ENCODE data around the gene BMPR1A.
"Not testable (repeated sequence)": the region's sequence is repeated elsewhere in the genome, so short reads cannot be mapped to it uniquely, and the experiment has no call there.

Gene BMPR1A

DNA sequence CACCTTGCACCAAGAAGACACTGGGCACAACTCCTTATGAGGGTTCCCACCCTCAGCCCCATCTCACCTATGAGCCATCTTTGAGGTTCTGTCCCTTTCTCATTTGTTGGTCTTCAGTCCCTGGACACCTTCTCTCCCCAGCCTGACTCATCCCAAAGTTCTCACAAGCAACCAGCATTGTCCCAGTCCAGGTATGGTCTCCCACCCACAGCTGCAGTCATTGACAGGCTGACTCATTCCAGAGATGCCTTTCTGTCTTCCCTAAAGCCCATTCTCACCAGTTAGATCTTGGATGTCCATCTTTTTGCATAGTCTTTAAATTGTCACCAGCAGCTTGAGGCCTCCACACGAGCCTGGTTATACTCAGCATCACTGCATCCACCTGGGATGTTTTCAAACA, 26.7 kb upstream of the BMPR1A start:
- DNase-seq (ENCODE audit: extremely low read depth in 1 of 2, low read depth in 1 of 2) = no peak

DNA sequence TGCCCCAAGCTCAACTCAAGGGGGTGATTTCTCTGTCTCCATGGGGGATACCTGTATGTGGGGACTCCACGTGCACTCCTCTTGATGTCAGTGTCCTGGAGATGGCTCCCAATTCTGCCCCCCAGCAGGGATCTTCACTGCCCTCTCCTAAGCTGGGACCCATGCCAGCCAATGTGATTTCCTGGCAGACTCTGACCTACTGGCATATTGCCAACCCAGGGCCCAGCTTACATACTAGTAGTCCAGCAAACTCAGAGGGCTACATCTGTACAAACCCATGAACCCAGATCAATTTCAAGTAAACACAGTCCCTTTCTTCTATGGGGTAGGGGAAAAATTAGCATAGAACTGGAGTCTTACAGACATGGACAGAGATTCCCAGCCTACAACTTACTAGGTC, 26.2 kb upstream of the BMPR1A start:
- DNase-seq (ENCODE audit: extremely low read depth in 1 of 2, low read depth in 1 of 2) = no peak

DNA sequence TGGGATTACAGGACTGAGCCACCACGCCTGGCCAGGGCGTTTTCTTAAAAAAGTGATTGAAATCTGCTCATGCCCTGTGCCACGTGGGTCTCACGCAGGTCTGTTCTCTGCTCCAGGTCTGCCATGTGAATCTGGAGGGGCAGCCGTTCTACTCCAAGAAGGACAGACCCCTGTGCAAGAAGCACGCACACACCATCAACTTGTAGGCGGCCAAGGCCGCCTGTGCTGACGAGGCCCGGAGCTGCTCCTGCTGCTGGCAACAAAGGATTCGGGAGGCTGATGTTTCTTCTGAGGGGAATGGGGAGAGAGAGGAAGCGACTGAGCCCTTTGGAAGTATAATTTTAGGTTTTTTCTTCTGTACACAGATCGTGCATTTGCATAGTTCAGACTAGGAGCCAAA, 23.6 kb upstream of the BMPR1A start:
- DNase-seq (ENCODE audit: extremely low read depth in 1 of 2, low read depth in 1 of 2) = no peak

DNA sequence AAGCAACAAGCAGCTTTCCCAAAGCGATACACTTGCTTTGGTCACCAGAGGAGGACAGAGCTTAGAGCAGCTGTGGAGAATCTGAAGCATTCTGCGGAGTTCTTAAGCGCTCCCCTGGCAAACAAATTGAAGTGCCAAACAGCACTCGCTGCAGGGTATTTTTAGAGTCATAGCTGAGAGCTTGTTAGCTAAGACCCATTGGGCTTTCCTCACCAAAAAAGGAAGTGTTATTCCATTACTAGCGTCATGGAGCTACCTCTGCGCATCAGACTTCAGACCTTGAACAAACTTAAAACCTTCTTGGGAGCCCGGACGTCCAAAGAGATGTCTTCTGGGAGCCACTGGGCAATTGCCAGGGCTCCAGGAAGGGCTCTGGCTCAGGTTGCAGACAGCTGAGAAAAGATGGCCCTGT, 23.2 kb upstream of the BMPR1A start:
- no peak for DNase-seq (ENCODE audit: extremely low read depth in 1 of 2, low read depth in 1 of 2)

DNA sequence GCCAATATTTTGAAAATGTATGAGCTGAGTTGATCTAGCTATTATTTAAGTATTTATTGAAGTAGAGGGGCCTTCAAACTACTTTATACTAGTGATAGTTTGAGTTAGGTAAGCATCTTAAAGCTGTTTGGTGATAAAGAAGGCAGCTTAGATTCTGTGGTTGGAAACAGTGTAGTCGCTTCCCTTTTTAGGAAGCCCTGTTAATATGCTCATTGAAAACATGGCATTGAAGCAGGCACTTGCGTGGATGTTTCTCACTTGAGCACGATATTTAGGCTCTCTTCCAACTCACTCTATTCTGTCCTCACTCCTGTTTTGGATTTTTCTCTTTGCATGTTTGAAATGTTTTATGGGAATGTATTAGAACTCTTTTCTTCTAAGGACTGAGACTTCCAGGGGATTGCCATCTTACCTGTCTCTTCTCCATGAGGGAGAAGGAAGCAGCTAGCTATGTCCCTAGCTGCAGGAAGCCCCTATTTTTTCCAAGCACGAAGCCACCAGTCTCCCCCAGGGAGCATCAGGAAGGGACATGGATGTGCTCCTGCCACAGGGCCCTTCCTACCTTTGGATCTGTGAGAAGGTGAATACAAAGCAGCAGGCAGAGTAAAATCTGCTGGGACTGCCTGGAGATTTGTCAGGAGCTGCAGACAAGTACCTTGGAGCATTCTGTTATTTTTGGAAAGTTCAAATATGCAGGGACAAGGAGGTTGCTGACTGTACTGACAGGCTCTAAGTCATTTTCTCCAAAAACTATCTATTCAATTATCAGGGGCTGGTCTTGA, 22.0 kb upstream of the BMPR1A start:
- DNase-seq (ENCODE audit: extremely low read depth in 1 of 2, low read depth in 1 of 2) = no peak

DNA sequence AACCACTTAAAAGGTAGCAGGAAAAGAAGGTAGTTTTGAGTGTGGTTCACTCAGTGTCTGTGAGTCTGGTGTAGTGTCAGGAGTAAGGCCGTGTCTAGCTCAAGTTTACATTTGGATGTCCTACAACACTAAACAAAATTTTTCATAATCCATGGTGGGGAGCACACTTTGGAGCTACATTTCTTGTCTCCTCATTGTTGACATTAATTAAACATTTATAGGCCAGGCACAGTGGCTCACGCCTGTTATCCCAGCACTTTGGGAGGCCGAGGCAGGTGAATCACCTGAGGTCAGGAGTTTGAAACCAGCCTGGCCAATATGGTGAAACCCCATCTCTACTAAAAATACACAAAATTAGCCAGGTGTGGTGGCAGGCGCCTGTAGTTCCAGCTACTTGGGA, 21.1 kb upstream of the BMPR1A start:
- DNase-seq (ENCODE audit: extremely low read depth in 1 of 2, low read depth in 1 of 2) = not testable (repeated sequence)

DNA sequence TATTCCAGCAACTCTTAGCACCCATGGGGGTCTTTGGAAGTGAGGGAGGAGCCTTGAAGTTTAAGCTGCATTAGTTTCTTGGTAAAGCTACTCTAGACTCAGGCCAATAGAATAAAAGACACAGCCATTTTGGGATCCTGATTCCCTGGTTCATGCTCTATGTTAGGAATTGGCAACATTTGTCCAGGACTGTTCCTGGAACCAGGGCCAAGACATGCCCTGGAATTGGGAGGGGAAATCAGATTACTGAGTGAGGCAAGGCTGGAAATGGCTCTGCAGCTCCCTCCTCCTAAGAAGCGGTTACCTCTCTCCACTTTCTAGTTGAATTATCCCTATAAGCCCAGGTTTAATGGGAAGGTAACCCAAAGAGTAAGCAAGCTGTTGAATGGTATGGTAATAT, 14.2 kb upstream of the BMPR1A start:
- no peak for DNase-seq (ENCODE audit: extremely low read depth in 1 of 2, low read depth in 1 of 2)

DNA sequence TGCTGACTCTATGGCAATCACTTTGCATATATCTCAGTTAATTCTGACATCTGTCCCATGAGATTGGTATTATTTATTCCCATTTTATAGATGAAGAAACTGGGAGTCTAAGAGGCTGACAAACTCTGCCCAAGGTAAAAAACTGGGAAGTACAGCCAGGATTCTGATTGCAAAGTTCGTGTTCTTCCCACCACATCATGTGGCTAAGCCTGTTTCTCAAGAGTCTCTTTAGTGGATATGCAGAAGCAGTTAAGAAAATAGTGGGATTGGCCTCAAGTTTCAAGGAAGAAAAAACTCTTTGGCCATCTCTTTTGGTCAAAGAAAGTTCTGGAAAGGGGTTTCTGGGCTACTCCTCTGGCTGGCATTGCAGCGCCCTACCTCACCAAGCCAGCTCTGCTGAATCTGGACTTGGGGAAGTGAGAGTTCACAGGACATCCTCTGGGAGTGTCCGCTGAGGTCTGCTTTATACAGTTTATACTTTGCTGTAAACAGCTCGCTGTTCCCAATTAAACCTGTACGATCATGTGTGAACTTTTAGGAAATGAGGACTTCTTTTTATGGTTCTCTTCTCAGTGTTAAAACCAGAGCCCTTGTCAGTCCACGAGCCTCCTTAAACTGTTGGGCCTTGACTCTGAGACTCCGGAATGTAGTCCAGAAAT, 12.2 kb upstream of the BMPR1A start:
- no peak for DNase-seq (ENCODE audit: extremely low read depth in 1 of 2, low read depth in 1 of 2)

DNA sequence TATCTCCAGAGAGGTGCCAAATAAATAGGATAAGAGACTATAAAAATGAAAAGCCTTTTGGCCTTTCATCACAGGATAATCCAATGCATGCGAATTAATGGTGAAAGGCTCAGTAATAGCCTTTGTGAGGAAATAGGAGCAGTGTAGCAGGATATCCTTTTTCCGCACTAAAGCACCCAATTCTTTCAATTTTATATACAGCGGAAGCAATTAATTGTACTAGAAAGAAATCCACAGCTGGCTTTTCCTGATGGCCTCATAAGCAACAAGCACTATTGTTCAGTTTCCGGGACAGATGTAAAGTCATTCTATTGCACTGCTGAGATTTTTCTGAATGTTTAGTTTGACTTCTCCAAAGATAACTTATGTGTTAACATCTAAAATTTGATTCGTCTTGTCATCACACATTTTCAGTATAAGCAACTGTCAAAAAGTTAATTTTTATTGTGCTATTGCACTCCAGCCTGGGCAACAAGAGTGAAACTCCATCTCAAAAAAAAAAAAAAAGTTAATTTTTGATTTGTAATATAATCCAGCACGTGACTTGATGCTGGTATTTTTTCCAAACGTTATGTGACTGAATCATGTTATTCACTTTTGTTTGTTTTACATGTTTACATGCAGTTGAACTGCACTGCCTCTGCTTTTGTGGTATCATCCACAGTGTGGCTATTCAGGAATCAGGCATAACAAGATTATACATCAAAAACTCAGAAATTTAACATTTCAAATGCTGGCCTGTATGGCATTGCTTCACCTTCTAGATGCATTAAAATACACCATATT, 8.4 kb upstream of the BMPR1A start:
- DNase-seq (ENCODE audit: extremely low read depth in 1 of 2, low read depth in 1 of 2) = no peak

DNA sequence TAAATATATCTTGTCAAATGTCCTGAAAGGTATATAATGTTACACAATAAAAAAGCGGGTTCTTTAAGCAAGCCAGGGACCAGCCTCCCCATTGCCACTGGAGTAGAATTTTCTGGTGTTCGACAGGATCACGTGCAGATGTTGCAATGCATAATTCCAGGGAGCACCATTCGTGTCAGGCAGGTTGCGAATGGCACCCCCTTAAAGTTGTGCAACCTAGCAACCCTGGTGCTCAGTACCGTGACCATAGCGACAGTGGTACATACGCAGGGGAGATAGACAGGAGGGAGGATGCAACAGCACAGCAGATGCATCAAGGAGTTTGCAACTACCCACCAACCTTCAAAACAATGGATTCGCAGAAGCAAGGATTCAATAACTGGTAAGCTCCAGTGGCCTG, 6.6 kb upstream of the BMPR1A start:
- DNase-seq (ENCODE audit: extremely low read depth in 1 of 2, low read depth in 1 of 2) = no peak

DNA sequence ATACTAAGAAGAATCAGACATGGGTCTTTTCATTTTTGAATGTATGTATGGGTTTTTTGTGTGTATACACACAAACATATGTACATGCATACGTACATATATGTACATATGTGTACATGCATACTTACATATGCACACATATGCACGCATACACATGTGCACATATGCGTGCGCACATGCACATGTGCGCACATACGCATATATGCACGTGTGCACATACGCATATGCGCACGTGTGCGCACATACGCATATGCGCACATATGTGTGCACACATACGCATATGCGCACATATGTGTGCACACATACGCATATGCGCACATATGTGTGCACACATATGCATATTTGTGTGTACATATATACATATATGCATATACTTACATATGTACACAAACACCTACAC, 4.9 kb upstream of the BMPR1A start:
- DNase-seq (ENCODE audit: extremely low read depth in 1 of 2, low read depth in 1 of 2) = no peak

DNA sequence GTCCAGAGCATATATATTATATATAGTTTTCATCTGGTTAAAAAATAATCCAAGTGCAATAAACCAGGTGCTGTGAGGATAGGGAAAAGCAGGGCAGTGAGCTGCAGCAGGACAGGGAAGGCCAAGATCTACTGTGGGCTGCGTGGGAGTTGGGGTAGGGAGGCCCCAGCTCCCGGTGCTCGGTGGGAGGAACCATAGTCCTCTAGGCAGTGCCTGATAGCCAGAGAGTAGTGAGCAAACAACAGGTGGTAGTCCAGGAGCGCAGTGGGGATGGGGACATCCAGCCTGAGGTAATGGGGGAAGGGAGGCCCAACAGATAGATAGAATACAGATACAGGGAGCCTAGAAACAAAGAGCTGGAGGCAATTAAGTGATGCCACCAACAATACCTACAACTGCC, 4.1 kb upstream of the BMPR1A start:
- DNase-seq (ENCODE audit: extremely low read depth in 1 of 2, low read depth in 1 of 2) = no peak

DNA sequence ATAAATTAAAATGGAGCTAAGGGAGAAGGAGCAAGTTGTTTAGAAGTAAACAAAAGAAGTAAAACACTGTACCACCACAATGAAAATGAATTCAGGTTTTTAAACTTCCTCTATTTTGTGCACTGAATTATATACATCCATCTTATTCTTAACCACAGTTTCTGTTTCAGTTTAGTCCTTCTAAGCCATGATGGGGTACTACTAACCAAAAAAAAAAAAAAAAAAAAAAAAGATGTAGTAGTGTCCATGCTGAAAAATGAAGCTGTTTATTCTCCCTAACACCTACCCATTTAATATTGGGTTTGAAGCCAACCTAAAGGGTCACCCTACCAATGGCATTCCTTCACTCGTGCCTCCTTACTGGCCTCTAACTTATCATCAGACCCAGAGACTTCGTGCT, 3.4 kb upstream of the BMPR1A start:
- DNase-seq (ENCODE audit: extremely low read depth in 1 of 2, low read depth in 1 of 2) = no peak

DNA sequence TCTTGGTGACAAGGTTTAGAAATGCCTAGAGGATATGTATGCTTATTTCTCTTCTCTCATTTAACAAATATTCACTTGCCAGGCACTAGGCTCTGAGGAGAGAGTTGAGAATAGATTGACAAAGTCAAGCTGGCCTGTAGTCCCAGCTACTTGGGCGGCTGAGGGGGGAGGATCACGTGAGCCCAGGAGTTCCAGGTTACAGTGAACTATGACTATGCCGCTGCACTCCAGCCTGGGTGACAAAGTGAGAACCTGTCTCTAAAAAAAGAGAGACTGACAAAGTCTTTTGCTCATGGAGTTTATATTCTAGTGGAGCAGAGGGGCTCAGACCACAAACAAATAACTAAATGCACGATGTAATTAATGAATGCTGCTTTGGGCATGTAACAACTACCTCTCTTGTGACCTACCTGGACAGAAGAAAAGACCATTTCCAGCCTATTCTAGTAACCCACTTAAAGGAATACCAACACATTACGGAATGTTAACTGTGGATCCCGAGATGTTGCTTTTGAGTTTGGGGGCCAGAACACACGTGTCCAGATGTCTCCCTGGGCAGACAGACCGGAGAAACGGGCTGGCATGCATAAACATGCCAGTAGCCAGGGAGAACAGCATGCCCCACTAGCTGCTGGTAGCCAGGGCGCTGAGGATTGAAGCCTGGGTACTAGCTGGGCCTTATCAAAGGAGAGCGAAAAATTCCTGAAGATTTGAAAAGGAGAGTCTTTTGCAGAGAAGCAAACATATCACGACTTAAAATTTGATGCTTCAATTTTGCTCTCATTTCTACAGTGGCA, 2.6 kb upstream of the BMPR1A start:
- DNase-seq (ENCODE audit: extremely low read depth in 1 of 2, low read depth in 1 of 2) = no peak

DNA sequence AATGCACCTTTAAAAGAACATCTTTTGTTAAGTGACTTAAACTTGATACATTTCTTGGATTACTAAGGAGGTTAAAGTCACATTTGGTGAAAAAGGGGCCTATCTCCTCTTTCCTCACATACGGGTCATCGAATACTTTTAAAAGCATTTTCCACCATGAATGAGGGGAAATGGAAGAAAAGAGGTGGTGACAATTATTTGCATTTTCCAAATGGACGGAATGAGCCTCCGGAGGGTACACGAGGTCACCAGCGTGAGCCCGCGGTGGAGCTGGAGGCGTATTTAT, 1.0 kb upstream of the BMPR1A start:
- DNase-seq (ENCODE audit: extremely low read depth in 1 of 2, low read depth in 1 of 2) = no peak

DNA sequence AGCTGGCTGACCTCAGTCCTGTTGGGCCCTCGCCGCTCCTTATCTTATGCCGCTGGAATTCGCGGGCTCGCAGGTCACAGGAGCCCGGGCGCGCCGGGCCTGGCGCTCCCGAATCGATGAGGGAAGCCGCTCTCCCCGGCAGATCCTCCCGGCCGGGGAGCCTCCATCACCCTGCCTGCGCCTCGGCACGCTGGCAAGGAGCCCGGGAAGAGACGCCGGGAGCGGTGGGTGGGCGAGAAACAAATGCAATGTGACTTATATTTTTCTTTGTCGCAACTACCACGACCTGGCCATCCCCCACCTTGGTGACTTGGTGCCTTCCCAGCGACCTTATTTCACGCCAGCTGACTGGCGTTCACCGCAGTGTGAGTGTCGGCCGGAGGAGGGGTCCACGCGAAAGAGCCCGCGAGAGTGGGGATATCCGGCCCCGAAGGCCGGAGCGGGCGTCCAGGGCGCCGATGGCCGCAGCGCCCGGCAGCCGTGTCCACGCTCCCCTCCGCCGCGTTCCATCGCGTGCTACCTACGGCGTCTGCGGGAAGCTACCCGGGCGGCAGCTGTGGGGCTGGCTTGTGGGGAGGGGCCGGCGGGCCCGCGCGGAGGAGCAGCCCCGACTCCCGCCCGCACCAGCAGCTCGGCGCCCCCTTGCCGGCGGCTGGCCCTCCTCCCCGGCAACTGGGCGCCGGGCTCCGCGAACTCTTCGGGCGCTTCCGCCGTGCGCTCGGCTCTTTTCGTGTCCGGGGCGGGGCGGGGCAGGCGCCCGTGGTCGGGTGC, 494 bp upstream of the BMPR1A start:
- peak; percentile 68 to 74 for DNase-seq (ENCODE audit: extremely low read depth in 1 of 2, low read depth in 1 of 2)

DNA sequence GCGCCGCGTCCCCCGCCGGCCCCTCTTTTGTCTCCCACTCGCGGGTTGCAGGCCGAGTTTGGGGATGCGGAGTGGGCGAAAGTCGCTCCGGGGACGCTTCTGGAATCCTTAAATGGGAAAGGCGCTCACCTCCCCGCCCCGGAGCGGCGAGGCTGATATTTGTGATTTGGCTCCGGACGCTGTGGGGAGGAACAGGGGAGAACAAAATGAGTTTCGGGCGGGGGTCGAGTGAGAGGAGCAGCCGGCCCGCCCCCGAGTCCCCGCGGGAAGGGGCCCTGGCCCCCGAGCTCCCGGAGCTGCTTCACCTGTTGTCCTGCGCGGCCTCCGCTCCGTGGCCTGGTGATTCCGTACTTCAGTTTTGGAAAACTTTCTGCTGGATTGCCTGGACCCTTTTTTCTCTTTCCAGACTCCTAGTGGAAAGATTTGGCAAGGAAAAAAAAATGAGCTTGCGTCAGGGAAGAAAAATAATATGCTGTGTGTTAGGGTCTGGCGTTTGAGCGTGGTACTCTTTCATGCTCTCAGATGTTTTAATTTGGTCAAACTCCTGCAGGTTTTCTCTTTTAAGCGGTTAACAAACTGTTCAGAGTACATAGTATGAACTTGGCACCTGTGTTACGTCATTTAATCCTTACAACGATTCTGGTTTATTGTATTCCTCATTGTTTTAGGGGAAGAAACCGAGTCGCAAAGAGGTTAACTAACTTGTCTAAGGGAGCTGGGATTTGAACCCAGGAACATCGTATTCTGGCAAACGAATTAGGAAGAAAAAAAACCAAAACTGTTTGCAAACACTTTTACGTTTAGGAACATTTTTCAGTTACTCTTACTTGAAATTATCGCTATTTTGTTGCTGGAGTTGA, 924 bp downstream of the BMPR1A start:
- no peak for DNase-seq (ENCODE audit: extremely low read depth in 1 of 2, low read depth in 1 of 2)

DNA sequence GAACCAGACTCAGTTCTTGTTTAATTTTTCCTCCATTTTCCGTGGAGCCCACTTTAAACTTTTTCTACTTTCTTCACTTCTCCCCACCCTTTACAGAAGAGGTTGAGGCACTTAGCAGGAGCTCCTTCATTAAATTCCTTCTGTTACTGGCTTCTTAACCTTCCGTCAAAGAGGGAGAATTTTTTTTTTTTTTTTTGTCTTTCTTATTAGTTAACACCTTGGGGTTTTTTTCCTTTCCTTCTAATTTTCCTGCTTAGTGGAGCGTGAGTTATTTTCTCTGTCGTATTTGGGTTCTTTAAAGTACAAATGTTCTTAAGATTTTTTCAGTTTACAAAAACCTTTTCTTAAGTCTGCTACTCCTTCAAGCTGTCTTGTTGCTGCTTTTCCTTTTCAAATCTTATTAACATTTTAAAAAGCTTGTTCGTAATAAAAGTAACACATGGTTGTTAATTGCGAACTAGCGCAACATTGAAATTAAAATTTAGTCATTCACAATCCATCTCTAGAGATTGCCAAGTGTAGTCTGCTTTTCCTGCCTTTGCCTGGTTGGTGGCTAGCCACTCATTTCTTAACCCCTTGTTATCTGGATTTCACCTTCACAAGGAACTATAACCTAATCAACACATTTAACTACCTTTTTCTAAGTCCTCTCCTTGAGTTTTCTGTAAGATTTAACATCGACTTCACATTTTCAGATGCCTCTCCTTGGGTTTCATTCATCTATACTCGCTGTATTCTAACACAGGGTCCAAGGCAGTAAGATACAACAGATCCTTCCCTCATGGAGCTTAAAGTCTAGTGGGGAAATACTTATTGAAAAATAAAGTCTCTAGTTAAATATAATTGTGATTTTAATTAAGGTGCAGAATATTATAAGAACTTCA, 2.0 kb downstream of the BMPR1A start:
- DNase-seq (ENCODE audit: extremely low read depth in 1 of 2, low read depth in 1 of 2) = no peak
